GM12878 (cell line): ENCODE measurements around the gene LSR. TPM values are rescaled to one million over a fixed set of nuclear protein-coding genes. Genes with fewer than 3 reads are reported as not detected.

ENCODE experiments used
- BHLHE40 ChIP-seq, 2 experiments: fragments of 450-650 bp in 1 of 2; IDR thresholded peaks; 2 replicates each; pipeline ENCODE4 v1.6.1; 2011 to 2017; ENCODE audit warnings: low read depth in 2 of 2, borderline replicate concordance in 1 of 2, improper control_type of control experiment in 1 of 2, low read length in 1 of 2, mild to moderate bottlenecking in 1 of 2
- BRCA1 ChIP-seq: IDR thresholded peaks from 2 replicates; pipeline ENCODE4 v1.6.1; 2011; ENCODE audit warnings: low read depth, low read length, improper control_type of control experiment
- CBFB ChIP-seq: IDR thresholded peaks from 2 replicates; pipeline ENCODE4 v1.6.1; 2016; ENCODE audit warnings: antibody characterized with exemption, low read depth
- IRF4 ChIP-seq: IDR thresholded peaks from 2 replicates; pipeline ENCODE4 v1.6.1; 2011; ENCODE audit warnings: low read depth, low read length
- JUNB ChIP-seq: IDR thresholded peaks from 2 replicates; pipeline ENCODE4 v1.6.1; 2016; ENCODE audit warnings: antibody characterized with exemption, mild to moderate bottlenecking
- NFIC ChIP-seq: IDR thresholded peaks from 2 replicates; pipeline ENCODE4 v1.6.1; 2012; ENCODE audit warnings: low read depth, mild to moderate bottlenecking, inconsistent platforms, low read length, moderate library complexity
- RBBP5 ChIP-seq: fragments of 200-600 bp; sonication (generic); conservative IDR thresholded peaks from 2 replicates; pipeline ENCODE4 v1.6.1; 2016
- SIN3A ChIP-seq: IDR thresholded peaks from 2 replicates; pipeline ENCODE4 v1.6.1; 2012; ENCODE audit warnings: low read depth, low read length, improper control_type of control experiment
- SMAD5 ChIP-seq: IDR thresholded peaks from 2 replicates; pipeline ENCODE4 v1.6.1; 2016; ENCODE audit warnings: antibody characterized with exemption, low read depth
- YY1 ChIP-seq: IDR thresholded peaks from 2 replicates; pipeline ENCODE4 v1.6.1; 2011; ENCODE audit warnings: low read depth, mild to moderate bottlenecking, low read length
- polyA plus RNA-seq, 11 experiments: library from polyadenylated mRNA; depleted of rRNA in 4 of 11; unstranded in 6 of 11; stranded (reverse) in 5 of 11; fragments of >200 nt; fragmentation: Nextera tagmentation in 4 of 11; fragmentation: Illumina TruSeq in 1 of 11; extraction: Ambion mirVana in 4 of 11; extraction: Trizol in 1 of 11; gene quantifications; 1 replicate in 1 of 11; 2 replicates in 10 of 11; pipeline versions ENCODE4 v1.2.1 to v1.2.3, GENCODE V29; 2011 to 2016; ENCODE audit warnings: inconsistent platforms in 2 of 11, missing spikeins in 2 of 11, low read depth in 1 of 11
- total RNA-seq, 4 experiments: library from RNA; depleted of rRNA in 3 of 4; stranded (reverse); fragments of >200 nt in 3 of 4; fragmentation: Illumina TruSeq in 1 of 4; extraction: Trizol in 1 of 4; gene quantifications; 2 replicates each; pipeline versions ENCODE4 v1.2.1 to v1.2.3, GENCODE V29; 2013 to 2021
- TF ChIP-seq, protein P1 (sequence below): fragments of 450-650 bp; IDR thresholded peaks from 2 replicates; pipeline ENCODE4 v1.6.1; 2017; ENCODE audit warnings: mild to moderate bottlenecking, low read depth, inconsistent platforms; ENCODE audit not compliant: poor library complexity, severe bottlenecking
- TF ChIP-seq, protein P2 (sequence below): fragments of 450-650 bp; IDR thresholded peaks from 2 replicates; pipeline ENCODE4 v1.6.1; 2016; ENCODE audit warnings: mild to moderate bottlenecking
- TF ChIP-seq, protein P3 (sequence below): IDR thresholded peaks from 2 replicates; pipeline ENCODE4 v1.6.1; 2011; ENCODE audit warnings: borderline replicate concordance, low read depth, mild to moderate bottlenecking, moderate library complexity, mixed read lengths, low read length; ENCODE audit not compliant: insufficient read depth; ENCODE audit errors: extremely low read length
- TF ChIP-seq, protein P4 (sequence below): fragments of 150-350 bp; IDR thresholded peaks from 2 replicates; pipeline ENCODE4 v1.6.1; 2016; ENCODE audit warnings: low read depth, low read length

Gene LSR
- total and polyA plus RNA-seq, 10 of the 15 experiments (the other 5 are each of a cell fraction or from before 2014, with no cell fraction given): 0.26 to 53.9 (median 26.3) TPM

DNA sequence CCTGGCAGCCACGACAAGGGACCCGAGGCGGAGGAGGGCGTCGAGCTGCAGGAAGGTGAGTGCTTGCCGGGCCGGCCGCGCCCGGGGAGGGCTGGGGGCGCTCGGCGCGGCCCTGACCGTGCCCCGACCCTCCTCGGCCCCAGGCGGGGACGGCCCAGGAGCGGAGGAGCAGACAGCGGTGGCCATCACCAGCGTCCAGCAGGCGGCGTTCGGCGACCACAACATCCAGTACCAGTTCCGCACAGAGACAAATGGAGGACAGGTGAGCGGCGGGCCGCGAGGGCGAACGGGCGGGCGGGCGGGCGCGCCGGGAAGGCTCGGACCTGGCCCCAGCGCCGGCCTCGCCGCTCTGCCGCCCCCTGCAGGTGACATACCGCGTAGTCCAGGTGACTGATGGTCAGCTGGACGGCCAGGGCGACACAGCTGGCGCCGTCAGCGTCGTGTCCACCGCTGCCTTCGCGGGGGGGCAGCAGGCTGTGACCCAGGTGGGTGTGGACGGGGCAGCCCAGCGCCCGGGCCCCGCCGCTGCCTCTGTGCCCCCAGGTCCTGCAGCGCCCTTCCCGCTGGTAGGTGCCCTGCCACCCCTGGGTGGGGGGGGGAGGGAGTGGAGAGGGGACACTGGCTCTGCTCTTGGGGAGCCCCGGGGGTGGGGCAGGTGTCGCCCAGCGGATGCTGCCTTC lies 20.8 kb downstream of the LSR start (continued):
- TF ChIP-seq, protein P1, sequence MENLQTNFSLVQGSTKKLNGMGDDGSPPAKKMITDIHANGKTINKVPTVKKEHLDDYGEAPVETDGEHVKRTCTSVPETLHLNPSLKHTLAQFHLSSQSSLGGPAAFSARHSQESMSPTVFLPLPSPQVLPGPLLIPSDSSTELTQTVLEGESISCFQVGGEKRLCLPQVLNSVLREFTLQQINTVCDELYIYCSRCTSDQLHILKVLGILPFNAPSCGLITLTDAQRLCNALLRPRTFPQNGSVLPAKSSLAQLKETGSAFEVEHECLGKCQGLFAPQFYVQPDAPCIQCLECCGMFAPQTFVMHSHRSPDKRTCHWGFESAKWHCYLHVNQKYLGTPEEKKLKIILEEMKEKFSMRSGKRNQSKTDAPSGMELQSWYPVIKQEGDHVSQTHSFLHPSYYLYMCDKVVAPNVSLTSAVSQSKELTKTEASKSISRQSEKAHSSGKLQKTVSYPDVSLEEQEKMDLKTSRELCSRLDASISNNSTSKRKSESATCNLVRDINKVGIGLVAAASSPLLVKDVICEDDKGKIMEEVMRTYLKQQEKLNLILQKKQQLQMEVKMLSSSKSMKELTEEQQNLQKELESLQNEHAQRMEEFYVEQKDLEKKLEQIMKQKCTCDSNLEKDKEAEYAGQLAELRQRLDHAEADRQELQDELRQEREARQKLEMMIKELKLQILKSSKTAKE: no peak
- TF ChIP-seq, protein P2, sequence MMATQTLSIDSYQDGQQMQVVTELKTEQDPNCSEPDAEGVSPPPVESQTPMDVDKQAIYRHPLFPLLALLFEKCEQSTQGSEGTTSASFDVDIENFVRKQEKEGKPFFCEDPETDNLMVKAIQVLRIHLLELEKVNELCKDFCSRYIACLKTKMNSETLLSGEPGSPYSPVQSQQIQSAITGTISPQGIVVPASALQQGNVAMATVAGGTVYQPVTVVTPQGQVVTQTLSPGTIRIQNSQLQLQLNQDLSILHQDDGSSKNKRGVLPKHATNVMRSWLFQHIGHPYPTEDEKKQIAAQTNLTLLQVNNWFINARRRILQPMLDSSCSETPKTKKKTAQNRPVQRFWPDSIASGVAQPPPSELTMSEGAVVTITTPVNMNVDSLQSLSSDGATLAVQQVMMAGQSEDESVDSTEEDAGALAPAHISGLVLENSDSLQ: no peak
- no peak for TF ChIP-seq CBFB
- peak; percentile 62; the same call in 1 of the 2 replicates for TF ChIP-seq SIN3A
- no peak for TF ChIP-seq JUNB
- no peak for TF ChIP-seq SMAD5
- TF ChIP-seq NFIC: no peak
- TF ChIP-seq, protein P3, sequence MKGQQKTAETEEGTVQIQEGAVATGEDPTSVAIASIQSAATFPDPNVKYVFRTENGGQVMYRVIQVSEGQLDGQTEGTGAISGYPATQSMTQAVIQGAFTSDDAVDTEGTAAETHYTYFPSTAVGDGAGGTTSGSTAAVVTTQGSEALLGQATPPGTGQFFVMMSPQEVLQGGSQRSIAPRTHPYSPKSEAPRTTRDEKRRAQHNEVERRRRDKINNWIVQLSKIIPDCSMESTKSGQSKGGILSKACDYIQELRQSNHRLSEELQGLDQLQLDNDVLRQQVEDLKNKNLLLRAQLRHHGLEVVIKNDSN: no peak
- TF ChIP-seq, protein P4, sequence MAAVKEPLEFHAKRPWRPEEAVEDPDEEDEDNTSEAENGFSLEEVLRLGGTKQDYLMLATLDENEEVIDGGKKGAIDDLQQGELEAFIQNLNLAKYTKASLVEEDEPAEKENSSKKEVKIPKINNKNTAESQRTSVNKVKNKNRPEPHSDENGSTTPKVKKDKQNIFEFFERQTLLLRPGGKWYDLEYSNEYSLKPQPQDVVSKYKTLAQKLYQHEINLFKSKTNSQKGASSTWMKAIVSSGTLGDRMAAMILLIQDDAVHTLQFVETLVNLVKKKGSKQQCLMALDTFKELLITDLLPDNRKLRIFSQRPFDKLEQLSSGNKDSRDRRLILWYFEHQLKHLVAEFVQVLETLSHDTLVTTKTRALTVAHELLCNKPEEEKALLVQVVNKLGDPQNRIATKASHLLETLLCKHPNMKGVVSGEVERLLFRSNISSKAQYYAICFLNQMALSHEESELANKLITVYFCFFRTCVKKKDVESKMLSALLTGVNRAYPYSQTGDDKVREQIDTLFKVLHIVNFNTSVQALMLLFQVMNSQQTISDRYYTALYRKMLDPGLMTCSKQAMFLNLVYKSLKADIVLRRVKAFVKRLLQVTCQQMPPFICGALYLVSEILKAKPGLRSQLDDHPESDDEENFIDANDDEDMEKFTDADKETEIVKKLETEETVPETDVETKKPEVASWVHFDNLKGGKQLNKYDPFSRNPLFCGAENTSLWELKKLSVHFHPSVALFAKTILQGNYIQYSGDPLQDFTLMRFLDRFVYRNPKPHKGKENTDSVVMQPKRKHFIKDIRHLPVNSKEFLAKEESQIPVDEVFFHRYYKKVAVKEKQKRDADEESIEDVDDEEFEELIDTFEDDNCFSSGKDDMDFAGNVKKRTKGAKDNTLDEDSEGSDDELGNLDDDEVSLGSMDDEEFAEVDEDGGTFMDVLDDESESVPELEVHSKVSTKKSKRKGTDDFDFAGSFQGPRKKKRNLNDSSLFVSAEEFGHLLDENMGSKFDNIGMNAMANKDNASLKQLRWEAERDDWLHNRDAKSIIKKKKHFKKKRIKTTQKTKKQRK: no peak
- TF ChIP-seq IRF4: 0 out of 2 replicates have a peak, but pooled peaks have one; percentile 24
- no peak for TF ChIP-seq RBBP5
- TF ChIP-seq BRCA1: no peak
- TF ChIP-seq YY1: peak; percentile 61; the same call in 1 of the 2 replicates
- peak in 1 of 2 experiments; percentile 56; a peak in 1 of 4 replicates for TF ChIP-seq BHLHE40 (IDR thresholded peaks at IDR 0.05; ENCODE audit: borderline replicate concordance in 1 of 2, low read depth in 2 of 2, low read length in 1 of 2)
